ENCODE data around the gene FTO. TPM values are rescaled to one million over a fixed set of nuclear protein-coding genes. Genes with fewer than 3 reads are reported as not detected.

Gene FTO
- total and polyA plus RNA-seq, 2 of the 8 experiments (the other 6 are each of a cell fraction or from before 2014, with no cell fraction given): 34.5 to 59.8 TPM

DNA sequence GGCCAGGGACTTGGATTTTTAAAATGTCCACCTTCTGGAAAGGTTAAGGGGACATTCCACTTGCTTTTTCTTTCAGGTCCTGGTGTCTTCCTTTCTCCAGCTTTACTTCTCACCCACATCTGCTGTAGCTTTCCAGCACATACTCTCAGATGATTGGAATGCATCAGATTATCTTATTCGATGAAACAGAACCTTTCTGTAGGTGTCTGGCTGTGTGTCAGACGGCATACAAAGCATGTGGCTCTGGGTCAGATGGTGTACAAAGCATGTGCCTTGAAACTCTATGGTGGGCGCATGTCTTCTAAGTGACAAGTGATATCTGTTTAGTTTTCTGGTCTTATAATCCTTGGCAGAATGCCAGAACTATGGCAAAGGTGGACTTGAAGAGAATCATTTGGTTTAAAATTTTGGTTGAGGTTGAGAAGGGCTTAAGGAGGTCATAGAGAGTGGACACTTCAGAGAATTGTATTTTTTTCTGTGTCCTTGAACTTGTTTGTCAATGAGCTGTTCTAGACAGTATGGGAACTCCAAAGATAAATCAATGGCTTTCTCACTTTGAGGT is 125.3 kb downstream of the FTO start:
- H4K91ac ChIP-seq (replicated peaks; ENCODE audit: insufficient read length, low read length): no peak overlapping the region
- H3K36me3 ChIP-seq (ENCODE audit: control insufficient read depth in 2 of 4, insufficient read depth in 4 of 4, low read length in 3 of 4): peaks cover 0 to 2% (median 0%) of the 10 kb centered on the region in 4 experiments; a peak in 2 of 8 replicates
- H3K79me2 ChIP-seq (ENCODE audit: control insufficient read depth in 1 of 2, insufficient read depth in 2 of 2, low read length in 2 of 2): no peaks in the 10 kb centered on the region
- H3K4ac ChIP-seq (replicated peaks; ENCODE audit: insufficient read length, low read depth, low read length): no peak overlapping the region
- FAIRE-seq (no peak), DNase-seq (ENCODE audit: low read depth in 1 of 2, low spot score in 2 of 2) (no peak)
- no peaks in the 10 kb centered on the region for H3K9me3 ChIP-seq (ENCODE audit: insufficient read depth in 2 of 2, low read depth in 1 of 2, low read length in 1 of 2)
- H3K79me1 ChIP-seq (ENCODE audit: low read depth, low read length): 0 out of 2 replicates have a peak, but pooled peaks cover 2% of the 10 kb centered on the region
- H4K5ac ChIP-seq (ENCODE audit: insufficient read length, low read depth, low read length): no peak overlapping the region
- CTCF ChIA-PET (ENCODE audit: partially characterized antibody): no interaction called here
- H3K4me1 ChIP-seq (replicated peaks in 1 of 4; ENCODE audit: control insufficient read depth in 3 of 4, insufficient read depth in 4 of 4, low read length in 3 of 4): no peaks in the 10 kb centered on the region
- H3K23ac ChIP-seq (ENCODE audit: insufficient read length): no peak overlapping the region
- no peak overlapping the region for H3K27ac ChIP-seq (ENCODE audit: low read depth, low read length)
- H4K20me1 ChIP-seq (replicated peaks in 1 of 2; ENCODE audit: control insufficient read depth in 1 of 2, insufficient read depth in 2 of 2, low read length in 2 of 2): no peaks in the 10 kb centered on the region
- H4K8ac ChIP-seq (ENCODE audit: extremely low read depth, insufficient read depth, low read length): no peak overlapping the region
- no peak overlapping the region for H3K18ac ChIP-seq (ENCODE audit: extremely low read depth, low read length)
- H2BK20ac ChIP-seq (ENCODE audit: low read length): no peak overlapping the region
- H3K14ac ChIP-seq (ENCODE audit: insufficient read length): no peak overlapping the region
- no peak overlapping the region for H2BK5ac ChIP-seq (ENCODE audit: low read depth, low read length)
- no peak overlapping the region for H3K9ac ChIP-seq (replicated peaks in 1 of 4; ENCODE audit: extremely low read depth in 1 of 4, low read depth in 3 of 4, low read length in 3 of 4)
- H3K56ac ChIP-seq (replicated peaks; ENCODE audit: insufficient read length, low read depth, low read length): no peak overlapping the region
- no peaks in the 10 kb centered on the region for H3K27me3 ChIP-seq (replicated peaks in 1 of 4; ENCODE audit: control insufficient read depth in 3 of 4, extremely low read depth in 1 of 4, insufficient read depth in 3 of 4, low read length in 3 of 4)
- H3K4me2 ChIP-seq (ENCODE audit: insufficient read depth in 1 of 2, low read depth in 2 of 2, low read length in 2 of 2): no peak overlapping the region
- no peak overlapping the region for H2BK120ac ChIP-seq (replicated peaks; ENCODE audit: low read depth, low read length)
- H2AFZ ChIP-seq (ENCODE audit: low read length): no peak overlapping the region
- POLR2A ChIA-PET (ENCODE audit: partially characterized antibody): no interaction called here
- no peak overlapping the region for H2BK12ac ChIP-seq (ENCODE audit: low read depth, low read length)
- H2AK5ac ChIP-seq (ENCODE audit: low read depth, low read length): no peak overlapping the region
- no peak overlapping the region for H2BK15ac ChIP-seq (ENCODE audit: low read length)
- WGBS, 2 experiments (ENCODE audit: extremely low coverage in 1 of 2, insufficient coverage in 1 of 2, insufficient read length in 1 of 2, insufficient replicate concordance in 2 of 2, low coverage in 1 of 2, low lambda C conversion rate in 2 of 2, missing lambda C conversion rate in 1 of 2): 88% methylated on average over 3 of the region's 3 CpGs; no CpG with 5 or more reads in 1 of the 2 experiments
- H3K4me3 ChIP-seq (ENCODE audit: extremely low read depth in 1 of 4, insufficient read depth in 2 of 4, low read depth in 3 of 4, low read length in 4 of 4): no peak overlapping the region
- H3K23me2 ChIP-seq (ENCODE audit: low read depth, low read length): no peaks in the 10 kb centered on the region
- TF ChIP-seq YY1 (IDR thresholded peaks at IDR 0.05; ENCODE audit: low read depth, low read length) (no peak), E2F6 (IDR thresholded peaks at IDR 0.05) (no peak), POU5F1 (IDR thresholded peaks at IDR 0.05; ENCODE audit: low read depth, low read length) (no peak), USF2 (IDR thresholded peaks at IDR 0.05; ENCODE audit: low read length) (no peak), TAF1 (IDR thresholded peaks at IDR 0.05; ENCODE audit: low read depth, low read length) (no peak), ATF3 (IDR thresholded peaks at IDR 0.05; ENCODE audit: insufficient read depth, low read depth, low read length) (no peak)

All from H1 (cell line).